T-helper 17 cell (primary cell): ENCODE measurements around the gene DLL3. TPM values are rescaled to one million over a fixed set of nuclear protein-coding genes. Genes with fewer than 3 reads are reported as not detected.

Experiments used
- ATAC-seq: fragments of 150-1000 bp; cut with Tn5 transposase; 2 replicates; pipeline ENCODE4 v1.10.0; 2021; ENCODE audit warnings: mild to moderate bottlenecking, moderate library complexity
- DNase-seq, 3 donors: peaks; one replicate each; pipeline versions ENCODE4 v3.0.0 to v3.0.0-alpha.2; 2020 to 2021
- H3K9me3 ChIP-seq: one replicate; pipeline ENCODE4 v1.7.0; 2013; ENCODE audit warnings: low read length, mild to moderate bottlenecking; ENCODE audit not compliant: control insufficient read depth, poor library complexity, severe bottlenecking
- H3K27ac Mint-ChIP-seq: one replicate; pipeline ENCODE4 v1.8.0; 2022; ENCODE audit warnings: mild to moderate bottlenecking, moderate library complexity, mixed read lengths
- H3K27me3 Mint-ChIP-seq: one replicate; pipeline ENCODE4 v1.8.0; 2022; ENCODE audit warnings: mixed read lengths
- H3K36me3 Mint-ChIP-seq: one replicate; pipeline ENCODE4 v1.8.0; 2022; ENCODE audit warnings: low read depth, mixed read lengths
- H3K4me1 Mint-ChIP-seq: one replicate; pipeline ENCODE4 v1.8.0; 2022; ENCODE audit warnings: mild to moderate bottlenecking, mixed read lengths
- H3K4me3 Mint-ChIP-seq: one replicate; pipeline ENCODE4 v1.8.0; 2022; ENCODE audit warnings: mild to moderate bottlenecking, moderate library complexity, mixed read lengths
- total RNA-seq, 4 donors: library from RNA in 2 of 4; stranded (reverse) in 2 of 4; gene quantifications; one replicate each; pipeline ENCODE4 v1.2.3 and lab custom pipeline; 2022 to 2026

The DLL3 gene
- total RNA-seq, 2 donors from 2014 or later: not detected

GRCh38 chr19:39514840-39515550 is 16.2 kb downstream of the DLL3 start, which contains the start of gene SELENOV:
Gene SELENOV (plus strand): TSS chr19:39515139. CDS start chr19:39515213, 74 bp downstream.
- Mint-ChIP-seq H3K36me3 (peaks cover 10% of the 10 kb centered on the region), H3K27me3 (peaks cover 47% of the 10 kb centered on the region), H3K27ac (no peak within 1 kb of the TSS), H3K4me3 (peak within 1 kb of the TSS; percentile 80), H3K4me1 (peaks cover 15% of the 10 kb centered on the region)
- no peak for DNase-seq
- no peaks in the 10 kb centered on the region for H3K9me3 ChIP-seq
- peak; percentile 62 for ATAC-seq

- Mint-ChIP-seq H3K27ac (no peak overlapping the region), H3K4me1 (peaks cover 15% of the 10 kb centered on the region), H3K27me3 (peaks cover 47% of the 10 kb centered on the region), H3K36me3 (peaks cover 10% of the 10 kb centered on the region), H3K4me3 (peak overlapping the region; percentile 74)
- DNase-seq (peak in 1 of 3 donors; percentile 28), ATAC-seq (no peak)
- H3K9me3 ChIP-seq: no peaks in the 10 kb centered on the region
Measured at GRCh38 chr19:39515551-39516191, 16.9 kb downstream of the DLL3 start.

GRCh38 chr19:39516270-39516669 is 17.5 kb downstream of the DLL3 start:
- DNase-seq (no peak), ATAC-seq (no peak)
- peaks cover 47% of the 10 kb centered on the region for H3K27me3 Mint-ChIP-seq
- peaks cover 10% of the 10 kb centered on the region for H3K36me3 Mint-ChIP-seq
- peak overlapping the region; percentile 74 for H3K4me3 Mint-ChIP-seq
- no peaks in the 10 kb centered on the region for H3K9me3 ChIP-seq
- peaks cover 15% of the 10 kb centered on the region for H3K4me1 Mint-ChIP-seq
- no peak overlapping the region for H3K27ac Mint-ChIP-seq

GRCh38 chr19:39517432-39517831 is 18.7 kb downstream of the DLL3 start:
- ATAC-seq: no peak

GRCh38 chr19:39518458-39518857 is 19.7 kb downstream of the DLL3 start:
- H3K9me3 ChIP-seq: no peaks in the 10 kb centered on the region
- Mint-ChIP-seq H3K4me1 (peaks cover 13% of the 10 kb centered on the region), H3K27me3 (peaks cover 34% of the 10 kb centered on the region), H3K27ac (peak overlapping the region; percentile 39), H3K4me3 (no peak overlapping the region), H3K36me3 (peaks cover 10% of the 10 kb centered on the region)
- ATAC-seq (no peak), DNase-seq (no peak)

More at GRCh38 chr19:39517432-39517831, 18.7 kb downstream of the DLL3 start:
- no peaks in the 10 kb centered on the region for H3K9me3 ChIP-seq
- Mint-ChIP-seq H3K4me1 (peaks cover 15% of the 10 kb centered on the region), H3K27me3 (peaks cover 41% of the 10 kb centered on the region), H3K4me3 (peak overlapping the region; percentile 57), H3K36me3 (peaks cover 10% of the 10 kb centered on the region), H3K27ac (no peak overlapping the region)
- DNase-seq: no peak

- Mint-ChIP-seq H3K4me1 (peaks cover 13% of the 10 kb centered on the region), H3K27ac (no peak overlapping the region), H3K27me3 (peaks cover 29% of the 10 kb centered on the region), H3K36me3 (peaks cover 10% of the 10 kb centered on the region), H3K4me3 (no peak overlapping the region)
- no peak for DNase-seq
- no peak for ATAC-seq
- H3K9me3 ChIP-seq: no peaks in the 10 kb centered on the region
Measured at GRCh38 chr19:39518975-39519374, 20.2 kb downstream of the DLL3 start.

- no peak for DNase-seq
- H3K27ac Mint-ChIP-seq: no peak overlapping the region
- peaks cover 7% of the 10 kb centered on the region for H3K36me3 Mint-ChIP-seq
Measured at GRCh38 chr19:39520541-39521484, 22.1 kb downstream of the DLL3 start.

GRCh38 chr19:39524495-39524894 is 25.7 kb downstream of the DLL3 start:
- Mint-ChIP-seq H3K36me3 (no peaks in the 10 kb centered on the region), H3K4me3 (no peak overlapping the region), H3K4me1 (no peaks in the 10 kb centered on the region), H3K27ac (no peak overlapping the region), H3K27me3 (no peaks in the 10 kb centered on the region)
- no peaks in the 10 kb centered on the region for H3K9me3 ChIP-seq
- DNase-seq (no peak), ATAC-seq (no peak)

More at GRCh38 chr19:39520541-39521484, 22.1 kb downstream of the DLL3 start:
- H3K4me1 Mint-ChIP-seq: peaks cover 9% of the 10 kb centered on the region
- no peak overlapping the region for H3K4me3 Mint-ChIP-seq
- H3K9me3 ChIP-seq: no peaks in the 10 kb centered on the region
- ATAC-seq: no peak
- H3K27me3 Mint-ChIP-seq: peaks cover 18% of the 10 kb centered on the region

- Mint-ChIP-seq H3K27ac (no peak overlapping the region), H3K4me1 (no peaks in the 10 kb centered on the region), H3K36me3 (no peaks in the 10 kb centered on the region), H3K4me3 (no peak overlapping the region), H3K27me3 (no peaks in the 10 kb centered on the region)
- no peaks in the 10 kb centered on the region for H3K9me3 ChIP-seq
- ATAC-seq: no peak
- no peak for DNase-seq
Measured at GRCh38 chr19:39525205-39525604, 26.5 kb downstream of the DLL3 start.

GRCh38 chr19:39531834-39532232 is 33.1 kb downstream of the DLL3 start:
- no peak for ATAC-seq
- Mint-ChIP-seq H3K27me3 (no peaks in the 10 kb centered on the region), H3K4me1 (peaks cover 11% of the 10 kb centered on the region), H3K4me3 (peak overlapping the region; percentile 91), H3K27ac (peak overlapping the region; percentile 82), H3K36me3 (no peaks in the 10 kb centered on the region)
- H3K9me3 ChIP-seq: no peaks in the 10 kb centered on the region
- no peak for DNase-seq

GRCh38 chr19:39532233-39533002 is 33.7 kb downstream of the DLL3 start, which contains the start of gene EID2B:
Gene EID2B (minus strand): TSS chr19:39532852. CDS start chr19:39532802, 50 bp downstream.
- DNase-seq (peak; percentile 88 to 93 (median 91)), ATAC-seq (peak; percentile 96)
- H3K27me3 Mint-ChIP-seq: no peaks in the 10 kb centered on the region
- H3K4me1 Mint-ChIP-seq: peaks cover 13% of the 10 kb centered on the region
- no peaks in the 10 kb centered on the region for H3K9me3 ChIP-seq
- no peaks in the 10 kb centered on the region for H3K36me3 Mint-ChIP-seq
- peak within 1 kb of the TSS; percentile 91 for H3K4me3 Mint-ChIP-seq
- H3K27ac Mint-ChIP-seq: peak within 1 kb of the TSS; percentile 82

GRCh38 chr19:39533003-39533512 is 34.3 kb downstream of the DLL3 start:
- H3K9me3 ChIP-seq: no peaks in the 10 kb centered on the region
- H3K4me3 Mint-ChIP-seq: peak overlapping the region; percentile 91
- peak overlapping the region; percentile 82 for H3K27ac Mint-ChIP-seq
- H3K4me1 Mint-ChIP-seq: peaks cover 18% of the 10 kb centered on the region
- ATAC-seq (peak; percentile 24), DNase-seq (no peak)
- H3K27me3 Mint-ChIP-seq: no peaks in the 10 kb centered on the region
- no peaks in the 10 kb centered on the region for H3K36me3 Mint-ChIP-seq
